ENCODE data around the gene MRPS11.
"Not testable (repeated sequence)": the region's sequence is repeated elsewhere in the genome, so short reads cannot be mapped to it uniquely, and the experiment has no call there.

Gene MRPS11

GRCh38 chr15:88469321-88469720 lies 1.8 kb downstream of the MRPS11 start:
- DNase-seq (ENCODE audit: extremely low read depth, low read depth): no peak
- TF ChIP-seq CTCF (IDR thresholded peaks at IDR 0.05; ENCODE audit: low read depth, low read length, missing control alignments): no peak
- H3K4me3 ChIP-seq (replicated peaks; ENCODE audit: low read depth, low read length): no peak overlapping the region

GRCh38 chr15:88470625-88471372 lies 3.3 kb downstream of the MRPS11 start:
- DNase-seq (ENCODE audit: extremely low read depth, low read depth): no peak
- no peak overlapping the region for H3K4me3 ChIP-seq (replicated peaks; ENCODE audit: low read depth, low read length)

GRCh38 chr15:88472225-88472624 lies 4.7 kb downstream of the MRPS11 start:
- no peak for TF ChIP-seq CTCF (IDR thresholded peaks at IDR 0.05; ENCODE audit: low read depth, low read length, missing control alignments)
- no peak overlapping the region for H3K4me3 ChIP-seq (replicated peaks; ENCODE audit: low read depth, low read length)
- no peak for DNase-seq (ENCODE audit: extremely low read depth, low read depth)

More at GRCh38 chr15:88470625-88471372, 3.3 kb downstream of the MRPS11 start:
- peak; percentile 9 for TF ChIP-seq CTCF (IDR thresholded peaks at IDR 0.05; ENCODE audit: low read depth, low read length, missing control alignments)

- DNase-seq (ENCODE audit: extremely low read depth, low read depth); H3K4me3 ChIP-seq (replicated peaks; ENCODE audit: low read depth, low read length): not testable (repeated sequence)
Observed at GRCh38 chr15:88473661-88474293, 6.3 kb downstream of the MRPS11 start.

- DNase-seq (ENCODE audit: extremely low read depth, low read depth): no peak
- H3K4me3 ChIP-seq (replicated peaks; ENCODE audit: low read depth, low read length): no peak overlapping the region
- peak; percentile 54 for TF ChIP-seq CTCF (IDR thresholded peaks at IDR 0.05; ENCODE audit: low read depth, low read length, missing control alignments)
Observed at GRCh38 chr15:88476635-88477060, 9.1 kb downstream of the MRPS11 start.

- no peak overlapping the region for H3K4me3 ChIP-seq (replicated peaks; ENCODE audit: low read depth, low read length)
- DNase-seq (ENCODE audit: extremely low read depth, low read depth): no peak
- no peak for TF ChIP-seq CTCF (IDR thresholded peaks at IDR 0.05; ENCODE audit: low read depth, low read length, missing control alignments)
Observed at GRCh38 chr15:88477126-88477525, 9.6 kb downstream of the MRPS11 start.

- no peak overlapping the region for H3K4me3 ChIP-seq (replicated peaks; ENCODE audit: low read depth, low read length)
- DNase-seq (ENCODE audit: extremely low read depth, low read depth): no peak
- TF ChIP-seq CTCF (IDR thresholded peaks at IDR 0.05; ENCODE audit: low read depth, low read length, missing control alignments): no peak
Observed at GRCh38 chr15:88477904-88478303, 10.4 kb downstream of the MRPS11 start.
